HCT116 (cell line): Measurements from ENCODE around the gene OR10V1. TPM values are rescaled to one million over a fixed set of nuclear protein-coding genes. Genes with fewer than 3 reads are reported as not detected.

Experiments
- ATAC-seq: fragments of 200-7000 bp; cut with Tn5 transposase; 2 replicates; pipeline ENCODE4 v1.9.1; 2020; ENCODE audit warnings: mild to moderate bottlenecking, moderate library complexity
- Bru-seq: library from RNA; stranded (reverse); fragments of 400-500 nt; gene quantifications from one replicate; lab custom pipeline; 2021; lab: Mats Ljungman, UMichigan
- BruChase-seq, 2 experiments: library from RNA; stranded (reverse); fragments of 400-500 nt; gene quantifications; one replicate each; lab custom pipeline; 2021; lab: Mats Ljungman, UMichigan
- BruUV-seq: library from RNA; stranded (reverse); fragments of 400-500 nt; replicated peaks from 2 replicates; lab custom pipeline; 2021; lab: Mats Ljungman, UMichigan
- CTCF ChIA-PET: fragments of 300-600 bp; sonication (Branson Sonifier 250); formaldehyde crosslinking; loops from one replicate; lab custom pipeline; 2021; ENCODE audit warnings: antibody characterized with exemption; lab: Charles Lee
- POLR2A ChIA-PET: fragments of 300-600, 350-600 bp; sonication (Branson Sonifier 250); formaldehyde crosslinking; loops from one replicate; lab custom pipeline; 2021; ENCODE audit warnings: antibody characterized with exemption; lab: Charles Lee
- RAD21 ChIA-PET, 2 experiments: fragments of 300-600 bp; sonication (Branson Sonifier 250); formaldehyde crosslinking; loops; one replicate each; lab custom pipeline; 2023; ENCODE audit warnings: low total read pairs in 2 of 2; ENCODE audit not compliant: uncharacterized antibody in 2 of 2, unreplicated experiment in 2 of 2, low non-redundant PET in 1 of 2; lab: Charles Lee
- DNase-seq: peaks from one replicate; pipeline ENCODE4 v3.0.0-alpha.2; 2010; ENCODE audit warnings: low read depth, low spot score
- H2AFZ ChIP-seq: fragments of 200-600 bp; shearing (Covaris generic), sonication (generic); 2 replicates; pipeline ENCODE4 v1.6.1; 2017; ENCODE audit warnings: low read depth, mixed run types, mixed read lengths, antibody characterized with exemption, low read length; ENCODE audit not compliant: poor library complexity, severe bottlenecking
- H3K27ac ChIP-seq: 2 replicates; pipeline ENCODE4 v1.5.1; 2012; ENCODE audit warnings: low read depth, low read length
- H3K27me3 ChIP-seq: fragments of 200-600 bp; sonication (generic); 2 replicates; pipeline ENCODE4 v1.6.1; 2016; ENCODE audit warnings: mixed run types, low read length, mixed read lengths; ENCODE audit not compliant: insufficient read depth
- H3K36me3 ChIP-seq, 2 experiments: fragments of 200-500 bp in 1 of 2; fragments of 200-600 bp in 1 of 2; sonication (Bioruptor generic) in 1 of 2; sonication (generic) in 1 of 2; 2 replicates each; pipeline versions ENCODE4 v1.5.1 to v1.6.1; 2014 to 2016; ENCODE audit warnings: low read length in 2 of 2, inconsistent platforms in 1 of 2, mixed read lengths in 1 of 2, mixed run types in 1 of 2; ENCODE audit not compliant: insufficient read depth in 2 of 2, control insufficient read depth in 1 of 2
- H3K4me1 ChIP-seq, 2 experiments: fragments of 200-600 bp in 1 of 2; sonication (generic) in 1 of 2; 2 replicates each; pipeline versions ENCODE4 v1.5.1 to v1.6.1; 2012 to 2017; ENCODE audit warnings: low read length in 2 of 2, inconsistent platforms in 1 of 2, mild to moderate bottlenecking in 1 of 2, mixed read lengths in 1 of 2, mixed run types in 1 of 2, moderate library complexity in 1 of 2; ENCODE audit not compliant: insufficient read depth in 2 of 2, control insufficient read depth in 1 of 2
- H3K4me2 ChIP-seq: fragments of 200-600 bp; sonication (generic); 2 replicates; pipeline ENCODE4 v1.6.1; 2017; ENCODE audit warnings: mixed run types, low read length, mixed read lengths
- H3K4me3 ChIP-seq, 2 experiments: fragments of 200-600 bp in 1 of 2; sonication (generic) in 1 of 2; replicated peaks in 1 of 2; 2 replicates each; pipeline ENCODE4 v1.5.1; 2011 to 2016; ENCODE audit warnings: low read length in 2 of 2, control low read depth in 1 of 2, low read depth in 1 of 2, mild to moderate bottlenecking in 1 of 2, mixed read lengths in 1 of 2, mixed run types in 1 of 2
- H3K79me2 ChIP-seq: fragments of 200-600 bp; sonication (generic); 2 replicates; pipeline ENCODE4 v1.6.1; 2017; ENCODE audit warnings: mild to moderate bottlenecking, mixed run types, low read length, moderate library complexity, mixed read lengths; ENCODE audit not compliant: insufficient read depth
- H3K9ac ChIP-seq: fragments of 200-600 bp; sonication (generic); 2 replicates; pipeline ENCODE4 v1.6.1; 2016; ENCODE audit warnings: low read length, mixed read lengths
- H3K9me2 ChIP-seq: fragments of 200-600 bp; sonication (generic), shearing (Covaris generic); 2 replicates; pipeline ENCODE4 v1.6.1; 2017; ENCODE audit warnings: mixed run types, mild to moderate bottlenecking, moderate library complexity; ENCODE audit not compliant: insufficient read depth
- H3K9me3 ChIP-seq, 2 experiments: fragments of 200-500 bp in 1 of 2; fragments of 200-600 bp in 1 of 2; sonication (Bioruptor generic) in 1 of 2; sonication (generic) in 1 of 2; 2 replicates each; pipeline ENCODE4 v1.6.1; 2014 to 2017; ENCODE audit warnings: low read length in 2 of 2, mixed read lengths in 2 of 2, inconsistent platforms in 1 of 2, low read depth in 1 of 2, mild to moderate bottlenecking in 1 of 2, mixed run types in 1 of 2, moderate library complexity in 1 of 2; ENCODE audit not compliant: control insufficient read depth in 1 of 2, insufficient read depth in 1 of 2
- H4K20me1 ChIP-seq: fragments of 200-600 bp; sonication (generic), shearing (Covaris generic); 2 replicates; pipeline ENCODE4 v1.6.1; 2017; ENCODE audit warnings: mixed run types, mild to moderate bottlenecking, moderate library complexity; ENCODE audit not compliant: insufficient read depth
- ATF3 ChIP-seq: IDR thresholded peaks from 2 replicates; pipeline ENCODE4 v1.6.1; 2012
- CBX3 ChIP-seq: IDR thresholded peaks from 2 replicates; pipeline ENCODE4 v1.6.1; 2012; ENCODE audit warnings: low read depth
- CTCF ChIP-seq, 3 experiments: fragments of 200-600 bp in 1 of 3; sonication (generic) in 1 of 3; IDR thresholded peaks in 2 of 3; conservative IDR thresholded peaks in 1 of 3; 2 replicates each; pipeline ENCODE4 v1.5.1; 2012 to 2017; ENCODE audit warnings: low read depth in 2 of 3, low read length in 2 of 3, antibody characterized with exemption in 1 of 3, borderline replicate concordance in 1 of 3, control low read depth in 1 of 3, mild to moderate bottlenecking in 1 of 3, mixed read lengths in 1 of 3, mixed run types in 1 of 3, moderate library complexity in 1 of 3; ENCODE audit not compliant: insufficient read depth in 1 of 3
- EGR1 ChIP-seq: IDR thresholded peaks from 2 replicates; pipeline ENCODE4 v1.6.1; 2012; ENCODE audit warnings: low read depth
- ELF1 ChIP-seq: IDR thresholded peaks from 2 replicates; pipeline ENCODE4 v1.6.1; 2012; ENCODE audit warnings: low read depth, borderline replicate concordance
- EZH2 ChIP-seq: fragments of 200-600 bp; sonication (generic); IDR thresholded peaks from 2 replicates; pipeline ENCODE4 v1.6.1; 2017; ENCODE audit warnings: antibody characterized with exemption, mixed run types
- EZH2phosphoT487 ChIP-seq: fragments of 200-600 bp; IDR thresholded peaks from 2 replicates; pipeline ENCODE4 v1.6.1; 2018; ENCODE audit warnings: antibody characterized with exemption, borderline replicate concordance
- FOSL1 ChIP-seq: IDR thresholded peaks from 2 replicates; pipeline ENCODE4 v1.6.1; 2012; ENCODE audit warnings: low read depth
- JUND ChIP-seq: IDR thresholded peaks from 2 replicates; pipeline ENCODE4 v1.6.1; 2012
- POLR2A ChIP-seq: IDR thresholded peaks from 2 replicates; pipeline ENCODE4 v1.7.0; 2011; ENCODE audit warnings: borderline replicate concordance; ENCODE audit not compliant: insufficient read depth, insufficient read length; ENCODE audit errors: extremely low read depth
- POLR2AphosphoS5 ChIP-seq: IDR thresholded peaks from 2 replicates; pipeline ENCODE4 v1.6.1; 2011; ENCODE audit warnings: mild to moderate bottlenecking, low read depth, low read length, moderate library complexity
- RAD21 ChIP-seq: IDR thresholded peaks from 2 replicates; pipeline ENCODE4 v1.6.1; 2012; ENCODE audit warnings: low read depth, mild to moderate bottlenecking
- SP1 ChIP-seq: IDR thresholded peaks from 2 replicates; pipeline ENCODE4 v1.6.1; 2012; ENCODE audit warnings: low read depth
- SRF ChIP-seq: IDR thresholded peaks from 2 replicates; pipeline ENCODE4 v1.6.1; 2012; ENCODE audit warnings: low read depth
- TCF7L2 ChIP-seq: IDR thresholded peaks from 2 replicates; pipeline ENCODE4 v1.7.0; 2011; ENCODE audit warnings: borderline replicate concordance, inconsistent platforms; ENCODE audit not compliant: insufficient read depth, insufficient read length; ENCODE audit errors: extremely low read depth
- YY1 ChIP-seq: IDR thresholded peaks from 2 replicates; pipeline ENCODE4 v1.6.1; 2011; ENCODE audit warnings: low read length, low read depth, moderate library complexity, mild to moderate bottlenecking; ENCODE audit not compliant: insufficient replicate concordance; ENCODE audit errors: extremely low read depth
- ZBTB33 ChIP-seq: IDR thresholded peaks from 2 replicates; pipeline ENCODE4 v1.6.1; 2011; ENCODE audit warnings: mild to moderate bottlenecking, low read length, moderate library complexity; ENCODE audit not compliant: insufficient replicate concordance; ENCODE audit errors: extremely low read depth
- intact Hi-C: fragments of 100-400 bp; cut with micrococcal nuclease; formaldehyde crosslinking; loops from 2 replicates; pipeline ENCODE4 v1.10.0; 2022
- long read RNA-seq: library from polyadenylated mRNA; unstranded; transcript quantifications from one replicate; pipeline ENCODE4 v2.0.0, GENCODE V29; 2021; ENCODE audit not compliant: unreplicated experiment
- polyA plus RNA-seq: library from polyadenylated mRNA; unstranded; fragments of >200 nt; gene quantifications from 2 replicates; pipeline ENCODE4 v1.2.1, GENCODE V29; 2012; ENCODE audit warnings: missing spikeins
- total RNA-seq: library from RNA; stranded (reverse); gene quantifications from one replicate; pipeline ENCODE4 v1.2.1, GENCODE V29; 2021; ENCODE audit not compliant: unreplicated experiment

Gene OR10V1
- total RNA-seq = not detected
- polyA plus RNA-seq = not detected in 2 replicates
- Bru-seq, nascent RNA = not detected
- not detected for BruChase-seq, experiment 1, labeled RNA remaining after a 6-hour chase
- BruChase-seq, experiment 2, labeled RNA remaining after a 2-hour chase = not detected
- long read RNA-seq = 0 reads

GRCh38 chr11:59713745-59714144, at the start of gene OR10V1:
TSS of gene OR10V1 (minus strand) at chr11:59713845. CDS start at chr11:59713845, 0 bp downstream.
- TF ChIP-seq EZH2phosphoT487 = no peak
- TF ChIP-seq FOSL1 = no peak
- no peak for TF ChIP-seq RAD21
- TF ChIP-seq SRF = no peak
- no peak for TF ChIP-seq POLR2A
- no peak for TF ChIP-seq CTCF (IDR thresholded peaks at IDR 0.05 in 2 of 3, conservative IDR thresholded peaks at IDR 0.05 in 1 of 3; ENCODE audit: borderline replicate concordance in 1 of 3, insufficient read depth in 1 of 3, low read depth in 2 of 3, low read length in 2 of 3)
- TF ChIP-seq, all 23 proteins: peak for 0
- no TSS peak for BruUV-seq
- no peak for DNase-seq

GRCh38 chr11:59761993-59762392, 48.3 kb upstream of the OR10V1 start:
- H3K79me2 ChIP-seq = peaks cover 89% of the 10 kb centered on the region
- no peak for DNase-seq
- no TSS peak for BruUV-seq
- H3K36me3 ChIP-seq = no peaks in the 10 kb centered on the region
- no peak overlapping the region for H3K9ac ChIP-seq
- no peaks in the 10 kb centered on the region for H3K9me2 ChIP-seq
- no peak for ATAC-seq
- H4K20me1 ChIP-seq = no peaks in the 10 kb centered on the region
- no peaks in the 10 kb centered on the region for H3K9me3 ChIP-seq
- no peak overlapping the region for H2AFZ ChIP-seq
- ChIA-PET POLR2A (no interaction called here), RAD21 (no interaction called here), CTCF (no interaction called here)
- no peak for TF ChIP-seq JUND
- no peak for TF ChIP-seq ELF1
- no peak for TF ChIP-seq YY1
- no peak for TF ChIP-seq CBX3
- TF ChIP-seq ATF3 = no peak
- no peak for TF ChIP-seq RAD21
- no peak for TF ChIP-seq ZBTB33
- no peak for TF ChIP-seq SP1
- TF ChIP-seq POLR2AphosphoS5 = no peak
- TF ChIP-seq SRF = no peak
- TF ChIP-seq FOSL1 = no peak
- TF ChIP-seq EZH2 = no peak
- no peak for TF ChIP-seq EGR1
- no peak for TF ChIP-seq TCF7L2
- no peak for TF ChIP-seq EZH2phosphoT487
- H3K27ac ChIP-seq = no peak overlapping the region
- H3K27me3 ChIP-seq = no peaks in the 10 kb centered on the region
- H3K4me1 ChIP-seq = peaks cover 4 to 11% of the 10 kb centered on the region in 2 experiments
- H3K4me3 ChIP-seq = no peak overlapping the region
- no peak overlapping the region for H3K4me2 ChIP-seq
- intact Hi-C loops = no loop called here

More at GRCh38 chr11:59713745-59714144, at the start of gene OR10V1:
- H3K36me3 ChIP-seq = no peaks in the 10 kb centered on the region
- no peaks in the 10 kb centered on the region for H4K20me1 ChIP-seq
- ChIA-PET CTCF (no interaction called here), RAD21 (no interaction called here), POLR2A (no interaction called here)
- no peak for ATAC-seq
- H3K4me3 ChIP-seq = no peak within 1 kb of the TSS
- H3K9ac ChIP-seq = no peak within 1 kb of the TSS
- H3K4me2 ChIP-seq = no peak within 1 kb of the TSS
- H3K27ac ChIP-seq = no peak within 1 kb of the TSS
- H3K4me1 ChIP-seq = peaks cover 0 to 2% of the 10 kb centered on the region in 2 experiments; a peak in 2 of 4 replicates
- H3K27me3 ChIP-seq = no peaks in the 10 kb centered on the region
- H3K9me2 ChIP-seq = no peaks in the 10 kb centered on the region
- no peaks in the 10 kb centered on the region for H3K9me3 ChIP-seq
- no peak within 1 kb of the TSS for H2AFZ ChIP-seq
- H3K79me2 ChIP-seq = no peaks in the 10 kb centered on the region
- intact Hi-C loops = no loop called here
